Measurements from ENCODE around the gene ACOX3.
"Not testable (repeated sequence)": the region's sequence is repeated elsewhere in the genome, so short reads cannot be mapped to it uniquely, and the experiment has no call there.

GRCh38 chr4:8420151-8420550 lies 20.4 kb downstream of the ACOX3 start:
- TF ChIP-seq, protein P1, sequence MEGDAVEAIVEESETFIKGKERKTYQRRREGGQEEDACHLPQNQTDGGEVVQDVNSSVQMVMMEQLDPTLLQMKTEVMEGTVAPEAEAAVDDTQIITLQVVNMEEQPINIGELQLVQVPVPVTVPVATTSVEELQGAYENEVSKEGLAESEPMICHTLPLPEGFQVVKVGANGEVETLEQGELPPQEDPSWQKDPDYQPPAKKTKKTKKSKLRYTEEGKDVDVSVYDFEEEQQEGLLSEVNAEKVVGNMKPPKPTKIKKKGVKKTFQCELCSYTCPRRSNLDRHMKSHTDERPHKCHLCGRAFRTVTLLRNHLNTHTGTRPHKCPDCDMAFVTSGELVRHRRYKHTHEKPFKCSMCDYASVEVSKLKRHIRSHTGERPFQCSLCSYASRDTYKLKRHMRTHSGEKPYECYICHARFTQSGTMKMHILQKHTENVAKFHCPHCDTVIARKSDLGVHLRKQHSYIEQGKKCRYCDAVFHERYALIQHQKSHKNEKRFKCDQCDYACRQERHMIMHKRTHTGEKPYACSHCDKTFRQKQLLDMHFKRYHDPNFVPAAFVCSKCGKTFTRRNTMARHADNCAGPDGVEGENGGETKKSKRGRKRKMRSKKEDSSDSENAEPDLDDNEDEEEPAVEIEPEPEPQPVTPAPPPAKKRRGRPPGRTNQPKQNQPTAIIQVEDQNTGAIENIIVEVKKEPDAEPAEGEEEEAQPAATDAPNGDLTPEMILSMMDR (IDR thresholded peaks at IDR 0.05), result not testable (repeated sequence)
- TF ChIP-seq POLR2A (IDR thresholded peaks at IDR 0.05), result not testable (repeated sequence)
